ENCODE results near the gene SFXN4. TPM values are rescaled to one million over a fixed set of nuclear protein-coding genes. Genes with fewer than 3 reads are reported as not detected.

SFXN4 gene
- total and polyA plus RNA-seq, 9 of the 15 experiments (the other 6 are each of a cell fraction or from before 2014, with no cell fraction given), result 40.1 to 97.8 (median 54.5) TPM

DNA sequence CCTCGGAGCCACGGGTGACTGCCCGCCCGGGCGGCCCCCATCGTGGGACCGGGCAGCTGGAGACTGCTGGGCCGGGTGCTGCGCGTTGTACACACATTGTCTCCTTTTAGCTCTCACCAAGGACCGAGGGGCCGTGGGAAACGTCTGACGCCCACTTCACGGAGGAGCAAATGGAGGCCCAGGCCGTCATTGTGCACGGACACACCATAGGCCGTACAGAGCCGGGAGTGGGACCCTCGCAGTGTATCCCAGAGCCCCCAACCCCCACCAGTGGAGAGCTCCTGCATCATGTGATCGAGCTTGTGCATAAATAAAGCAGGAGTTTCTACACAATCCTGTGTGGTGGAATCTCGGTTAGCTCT is 60.9 kb downstream of the SFXN4 start:
- ChIA-PET POLR2A (interaction anchor here (0.8 to 2.1 kb wide), 5 partner anchors 14 to 56 kb away, joined by 3 to 9 read pairs (median 5); no protein-coding TSS in a partner anchor), CTCF (ENCODE audit: low intra/inter-chr PET ratio) (interaction anchor here (0.6 kb wide), 1 partner anchor 57 kb away, joined by 3 read pairs; no protein-coding TSS in a partner anchor)
- DNase-seq (ENCODE audit: extremely low read depth in 1 of 4, low spot score in 3 of 4) (peak in 1 of 4 experiments; percentile 15), FAIRE-seq (no peak), ATAC-seq (no peak; the same call in 1 of the 3 replicates)
- Histone ChIP-seq H3K4me2 (ENCODE audit: insufficient read depth, low read length) (peak overlapping the region; percentile 76), H3K27ac (ENCODE audit: extremely low read depth, low read depth, low read length) (no peak overlapping the region; the same call in 2 of the 3 replicates), H3K9ac (ENCODE audit: insufficient read depth in 1 of 2, low read depth in 2 of 2, low read length in 2 of 2) (peak overlapping the region; percentile 60 to 95; a peak in 3 of 4 replicates), H2AFZ (ENCODE audit: low read depth, low read length) (peak overlapping the region; percentile 63), H3K4me3 (peak overlapping the region; percentile 64), H3K79me2 (ENCODE audit: control insufficient read depth, insufficient read depth, low read length) (peaks cover 6% of the 10 kb centered on the region), H4K20me1 (replicated peaks; ENCODE audit: control insufficient read depth, insufficient read depth, low read length) (no peaks in the 10 kb centered on the region), H3K36me3 (ENCODE audit: control insufficient read depth, insufficient read depth, low read length) (peaks cover 2% of the 10 kb centered on the region; the same call in 1 of the 3 replicates), H3K4me1 (replicated peaks in 1 of 2; ENCODE audit: control insufficient read depth in 2 of 2, insufficient read depth in 2 of 2, low read length in 2 of 2) (peaks cover 13 to 14% of the 10 kb centered on the region in 2 experiments; a peak in 4 of 5 replicates), H3K9me1 (ENCODE audit: control insufficient read depth, insufficient read depth, low read length) (no peaks in the 10 kb centered on the region), H3K9me3 (replicated peaks; ENCODE audit: control insufficient read depth, insufficient read depth, low read depth, low read length) (no peaks in the 10 kb centered on the region), H3K27me3 (ENCODE audit: control insufficient read depth in 2 of 2, insufficient read depth in 2 of 2, low read length in 2 of 2) (no peaks in the 10 kb centered on the region)
- in situ Hi-C loops (cut with MboI), result no loop called here
- 0% methylated on average over 5 of the region's 22 CpGs for WGBS (ENCODE audit: insufficient coverage, low coverage, missing lambda C conversion rate)
- TF ChIP-seq, protein P1, sequence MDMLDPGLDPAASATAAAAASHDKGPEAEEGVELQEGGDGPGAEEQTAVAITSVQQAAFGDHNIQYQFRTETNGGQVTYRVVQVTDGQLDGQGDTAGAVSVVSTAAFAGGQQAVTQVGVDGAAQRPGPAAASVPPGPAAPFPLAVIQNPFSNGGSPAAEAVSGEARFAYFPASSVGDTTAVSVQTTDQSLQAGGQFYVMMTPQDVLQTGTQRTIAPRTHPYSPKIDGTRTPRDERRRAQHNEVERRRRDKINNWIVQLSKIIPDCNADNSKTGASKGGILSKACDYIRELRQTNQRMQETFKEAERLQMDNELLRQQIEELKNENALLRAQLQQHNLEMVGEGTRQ (CRISPR knock-in tag; IDR thresholded peaks at IDR 0.05), result peak; percentile 26; the same call in 1 of the 2 replicates
- TF ChIP-seq RCOR1 (IDR thresholded peaks at IDR 0.05; ENCODE audit: borderline replicate concordance in 1 of 2, low read depth in 2 of 2, low read length in 2 of 2) (no peak), RAD51 (IDR thresholded peaks at IDR 0.05; ENCODE audit: borderline replicate concordance, low read depth) (0 out of 2 replicates have a peak, but pooled peaks have one; percentile 15), RBM39 (optimal IDR thresholded peaks at IDR 0.05; ENCODE audit: low read depth, low read length) (no peak)
- TF ChIP-seq, protein P2, sequence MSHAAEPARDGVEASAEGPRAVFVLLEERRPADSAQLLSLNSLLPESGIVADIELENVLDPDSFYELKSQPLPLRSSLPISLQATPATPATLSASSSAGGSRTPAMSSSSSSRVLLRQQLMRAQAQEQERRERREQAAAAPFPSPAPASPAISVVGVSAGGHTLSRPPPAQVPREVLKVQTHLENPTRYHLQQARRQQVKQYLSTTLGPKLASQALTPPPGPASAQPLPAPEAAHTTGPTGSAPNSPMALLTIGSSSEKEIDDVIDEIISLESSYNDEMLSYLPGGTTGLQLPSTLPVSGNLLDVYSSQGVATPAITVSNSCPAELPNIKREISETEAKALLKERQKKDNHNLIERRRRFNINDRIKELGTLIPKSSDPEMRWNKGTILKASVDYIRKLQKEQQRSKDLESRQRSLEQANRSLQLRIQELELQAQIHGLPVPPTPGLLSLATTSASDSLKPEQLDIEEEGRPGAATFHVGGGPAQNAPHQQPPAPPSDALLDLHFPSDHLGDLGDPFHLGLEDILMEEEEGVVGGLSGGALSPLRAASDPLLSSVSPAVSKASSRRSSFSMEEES (CRISPR knock-in tag; IDR thresholded peaks at IDR 0.05), result peak; percentile 55
- intact Hi-C loops (cut with micrococcal nuclease), result no loop called here
- BruUV-seq (replicated peaks), result no TSS peak
